Liver (tissue), 9 donors: Measurements from ENCODE around the gene CPSF4L. TPM values are rescaled to one million over a fixed set of nuclear protein-coding genes. Genes with fewer than 3 reads are reported as not detected.

Experiments
- DNase-seq: peaks from one replicate; pipeline ENCODE4 v3.0.0-alpha.2; 2017; ENCODE audit warnings: low spot score
- H3K27ac ChIP-seq, 2 donors: one replicate each; pipeline ENCODE4 v1.7.0; 2013; ENCODE audit warnings: inconsistent platforms in 2 of 2, low read length in 2 of 2, control low read depth in 1 of 2, low read depth in 1 of 2, mild to moderate bottlenecking in 1 of 2
- H3K27me3 ChIP-seq, 4 donors: one replicate each; pipeline versions ENCODE4 v1.6.1 to v1.7.0; 2013; ENCODE audit warnings: low read length in 3 of 4, inconsistent platforms in 1 of 4, mild to moderate bottlenecking in 1 of 4, moderate library complexity in 1 of 4; ENCODE audit not compliant: control insufficient read depth in 4 of 4, insufficient read depth in 4 of 4
- H3K36me3 ChIP-seq, 4 donors: one replicate each; pipeline versions ENCODE4 v1.6.1 to v1.7.0; 2013; ENCODE audit warnings: low read length in 3 of 4, mild to moderate bottlenecking in 3 of 4, low read depth in 1 of 4, moderate library complexity in 1 of 4; ENCODE audit not compliant: control insufficient read depth in 4 of 4, insufficient read depth in 3 of 4
- H3K4me1 ChIP-seq, 4 donors: one replicate each; pipeline versions ENCODE4 v1.6.1 to v1.7.0; 2013; ENCODE audit warnings: low read length in 3 of 4, mild to moderate bottlenecking in 3 of 4, moderate library complexity in 1 of 4; ENCODE audit not compliant: control insufficient read depth in 4 of 4, insufficient read depth in 4 of 4
- H3K4me3 ChIP-seq, 3 donors: one replicate each; pipeline versions ENCODE4 v1.6.1 to v1.7.0; 2013; ENCODE audit warnings: low read length in 3 of 3, control low read depth in 1 of 3, low read depth in 1 of 3, mild to moderate bottlenecking in 1 of 3
- H3K9ac ChIP-seq, 2 donors: one replicate each; pipeline ENCODE4 v1.7.0; 2013; ENCODE audit warnings: low read length in 2 of 2, mild to moderate bottlenecking in 2 of 2, moderate library complexity in 2 of 2, control low read depth in 1 of 2, low read depth in 1 of 2
- H3K9me3 ChIP-seq, 4 donors: one replicate each; pipeline versions ENCODE4 v1.6.1 to v1.7.0; 2013; ENCODE audit warnings: low read length in 3 of 4; ENCODE audit not compliant: control insufficient read depth in 4 of 4
- FOXA1 ChIP-seq: IDR thresholded peaks from 2 replicates; pipeline ENCODE4 v1.6.1; 2016; ENCODE audit warnings: antibody characterized with exemption
- FOXA2 ChIP-seq: IDR thresholded peaks from 2 replicates; pipeline ENCODE4 v1.6.1; 2016; ENCODE audit warnings: antibody characterized with exemption
- HNF4A ChIP-seq, 2 donors: conservative IDR thresholded peaks; 2 replicates each; pipeline ENCODE4 v1.6.1; 2016; ENCODE audit warnings: antibody characterized with exemption in 2 of 2, mild to moderate bottlenecking in 2 of 2
- JUND ChIP-seq, 2 donors: IDR thresholded peaks; 2 replicates each; pipeline ENCODE4 v1.6.1; 2016; ENCODE audit warnings: antibody characterized with exemption in 2 of 2
- RAD21 ChIP-seq, 2 donors: IDR thresholded peaks; 2 replicates each; pipeline ENCODE4 v1.6.1; 2016; ENCODE audit warnings: antibody characterized with exemption in 2 of 2, mild to moderate bottlenecking in 2 of 2
- RXRA ChIP-seq, 2 donors: IDR thresholded peaks; 2 replicates each; pipeline ENCODE4 v1.6.1; 2017 to 2018; ENCODE audit warnings: antibody characterized with exemption in 2 of 2, mild to moderate bottlenecking in 1 of 2
- SP1 ChIP-seq: IDR thresholded peaks from 2 replicates; pipeline ENCODE4 v1.6.1; 2018; ENCODE audit warnings: antibody characterized with exemption, mild to moderate bottlenecking
- TAF1 ChIP-seq: conservative IDR thresholded peaks from 2 replicates; pipeline ENCODE4 v1.6.1; 2016; ENCODE audit warnings: antibody characterized with exemption, mild to moderate bottlenecking
- YY1 ChIP-seq: IDR thresholded peaks from 2 replicates; pipeline ENCODE4 v1.6.1; 2016; ENCODE audit warnings: antibody characterized with exemption, mild to moderate bottlenecking
- WGBS: extraction: QIAGEN DNeasy Blood & Tissue Kit; methylation state at CpG from one replicate; pipeline ENCODE4 v1.1.7; 2013; 5-methylcytosine and 5-hydroxymethylcytosine counted together
- polyA plus RNA-seq, 2 donors: library from polyadenylated mRNA; stranded (reverse) in 1 of 2; unstranded in 1 of 2; fragments of 200-250 nt in 1 of 2; fragments of >200 nt in 1 of 2; fragmentation: Nextera tagmentation in 1 of 2; extraction: Ambion mirVana in 1 of 2; gene quantifications; one replicate each; pipeline versions ENCODE4 v1.2.1 to v1.2.3, GENCODE V29; 2013 to 2015
- total RNA-seq, 2 donors: library from RNA; depleted of rRNA; stranded (reverse); fragments of >200 nt; gene quantifications; one replicate each; pipeline ENCODE4 v1.2.3, GENCODE V29; 2014
- TF ChIP-seq, protein P1 (sequence below): IDR thresholded peaks from 2 replicates; pipeline ENCODE4 v1.6.1; 2016; ENCODE audit warnings: antibody characterized with exemption, mild to moderate bottlenecking
- TF ChIP-seq, protein P2 (sequence below): IDR thresholded peaks from 2 replicates; pipeline ENCODE4 v1.6.1; 2016; ENCODE audit warnings: antibody characterized with exemption
- TF ChIP-seq, protein P3 (sequence below): IDR thresholded peaks from 2 replicates; pipeline ENCODE4 v1.6.1; 2016; ENCODE audit warnings: antibody characterized with exemption
- TF ChIP-seq, protein P4 (sequence below): IDR thresholded peaks from 2 replicates; pipeline ENCODE4 v1.6.1; 2016; ENCODE audit warnings: antibody characterized with exemption
- donor health status: healthy.
- donor health status: healthy.
- donor health status: healthy.
- donor health status: healthy.
- donor health status: healthy.

CPSF4L gene
- total and polyA plus RNA-seq, 4 donors = not detected

DNA sequence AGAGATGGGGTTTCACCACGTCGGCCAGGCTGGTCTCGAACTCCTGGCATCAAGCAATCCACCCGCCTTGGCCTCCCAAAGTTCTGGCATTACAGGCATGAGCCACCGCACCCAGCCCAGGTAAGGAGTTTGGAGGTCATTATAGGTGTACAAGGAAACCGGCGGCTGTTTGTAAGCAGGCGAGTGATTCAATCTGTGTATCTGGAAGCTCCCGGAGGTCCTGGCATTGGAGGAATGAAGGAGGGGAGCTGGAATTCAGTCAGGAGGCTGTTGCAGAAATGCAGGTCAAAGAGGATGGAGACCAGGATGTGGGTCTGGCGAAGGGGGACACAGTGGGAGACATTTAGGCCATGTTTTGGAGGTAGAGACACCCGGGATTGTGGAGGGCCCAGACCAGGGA lies 31.4 kb upstream of the CPSF4L start:
- WGBS = 61% methylated on average over 11 of the region's 11 CpGs
- H3K27me3 ChIP-seq = no peaks in the 10 kb centered on the region
- no peaks in the 10 kb centered on the region for H3K36me3 ChIP-seq
- no peak for DNase-seq
- H3K9ac ChIP-seq = peak overlapping the region; percentile 32 to 78
- H3K9me3 ChIP-seq = no peaks in the 10 kb centered on the region
- no peak overlapping the region for H3K4me3 ChIP-seq
- peak overlapping the region; percentile 94 to 95 for H3K27ac ChIP-seq
- TF ChIP-seq, protein P1, sequence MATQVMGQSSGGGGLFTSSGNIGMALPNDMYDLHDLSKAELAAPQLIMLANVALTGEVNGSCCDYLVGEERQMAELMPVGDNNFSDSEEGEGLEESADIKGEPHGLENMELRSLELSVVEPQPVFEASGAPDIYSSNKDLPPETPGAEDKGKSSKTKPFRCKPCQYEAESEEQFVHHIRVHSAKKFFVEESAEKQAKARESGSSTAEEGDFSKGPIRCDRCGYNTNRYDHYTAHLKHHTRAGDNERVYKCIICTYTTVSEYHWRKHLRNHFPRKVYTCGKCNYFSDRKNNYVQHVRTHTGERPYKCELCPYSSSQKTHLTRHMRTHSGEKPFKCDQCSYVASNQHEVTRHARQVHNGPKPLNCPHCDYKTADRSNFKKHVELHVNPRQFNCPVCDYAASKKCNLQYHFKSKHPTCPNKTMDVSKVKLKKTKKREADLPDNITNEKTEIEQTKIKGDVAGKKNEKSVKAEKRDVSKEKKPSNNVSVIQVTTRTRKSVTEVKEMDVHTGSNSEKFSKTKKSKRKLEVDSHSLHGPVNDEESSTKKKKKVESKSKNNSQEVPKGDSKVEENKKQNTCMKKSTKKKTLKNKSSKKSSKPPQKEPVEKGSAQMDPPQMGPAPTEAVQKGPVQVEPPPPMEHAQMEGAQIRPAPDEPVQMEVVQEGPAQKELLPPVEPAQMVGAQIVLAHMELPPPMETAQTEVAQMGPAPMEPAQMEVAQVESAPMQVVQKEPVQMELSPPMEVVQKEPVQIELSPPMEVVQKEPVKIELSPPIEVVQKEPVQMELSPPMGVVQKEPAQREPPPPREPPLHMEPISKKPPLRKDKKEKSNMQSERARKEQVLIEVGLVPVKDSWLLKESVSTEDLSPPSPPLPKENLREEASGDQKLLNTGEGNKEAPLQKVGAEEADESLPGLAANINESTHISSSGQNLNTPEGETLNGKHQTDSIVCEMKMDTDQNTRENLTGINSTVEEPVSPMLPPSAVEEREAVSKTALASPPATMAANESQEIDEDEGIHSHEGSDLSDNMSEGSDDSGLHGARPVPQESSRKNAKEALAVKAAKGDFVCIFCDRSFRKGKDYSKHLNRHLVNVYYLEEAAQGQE = no peak
- H3K4me1 ChIP-seq = peaks cover 36 to 66% (median 54%) of the 10 kb centered on the region in 4 donors

DNA sequence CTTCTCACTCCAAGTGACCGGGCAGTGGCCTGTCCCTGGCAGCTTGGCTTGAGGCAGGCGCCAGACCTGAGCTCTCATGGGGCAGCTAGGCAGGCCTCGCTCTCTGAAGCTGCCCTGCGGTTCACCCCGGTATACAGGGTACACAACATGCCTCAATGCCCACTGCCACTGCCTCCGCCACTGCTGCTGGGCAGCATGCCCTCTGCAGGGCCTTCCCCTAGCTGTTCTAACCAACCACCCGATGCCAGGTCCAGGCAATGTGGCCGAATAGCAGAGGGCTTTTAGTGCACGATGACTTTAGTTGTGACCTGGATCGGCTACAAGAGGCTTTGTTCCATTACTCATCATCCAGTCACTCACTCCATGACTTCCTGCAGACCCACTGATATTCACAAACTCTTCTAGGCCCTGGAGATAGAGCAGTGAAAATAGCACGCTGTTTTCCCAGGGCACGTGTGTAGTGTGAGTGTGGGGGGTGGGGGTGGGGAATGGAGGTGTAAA lies 30.4 kb upstream of the CPSF4L start:
- no peaks in the 10 kb centered on the region for H3K36me3 ChIP-seq
- H3K27me3 ChIP-seq = no peaks in the 10 kb centered on the region
- peak overlapping the region in 1 of 2 donors; percentile 1 for H3K9ac ChIP-seq
- H3K9me3 ChIP-seq = no peaks in the 10 kb centered on the region
- H3K27ac ChIP-seq = peak overlapping the region; percentile 94 to 95
- H3K4me3 ChIP-seq = no peak overlapping the region
- WGBS = 30% methylated on average over 12 of the region's 12 CpGs
- no peak for DNase-seq
- H3K4me1 ChIP-seq = peaks cover 43 to 74% (median 58%) of the 10 kb centered on the region in 4 donors
- peak; percentile 65 for TF ChIP-seq FOXA2
- TF ChIP-seq, protein P2, sequence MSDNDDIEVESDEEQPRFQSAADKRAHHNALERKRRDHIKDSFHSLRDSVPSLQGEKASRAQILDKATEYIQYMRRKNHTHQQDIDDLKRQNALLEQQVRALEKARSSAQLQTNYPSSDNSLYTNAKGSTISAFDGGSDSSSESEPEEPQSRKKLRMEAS = peak; percentile 58
- TF ChIP-seq RXRA (IDR thresholded peaks at IDR 0.05) = peak; percentile 85 to 87
- TF ChIP-seq HNF4A (conservative IDR thresholded peaks at IDR 0.05) = peak; percentile 55 to 69
- TF ChIP-seq JUND (IDR thresholded peaks at IDR 0.05) = peak in 1 of 2 donors; percentile 42
- TF ChIP-seq, protein P3, sequence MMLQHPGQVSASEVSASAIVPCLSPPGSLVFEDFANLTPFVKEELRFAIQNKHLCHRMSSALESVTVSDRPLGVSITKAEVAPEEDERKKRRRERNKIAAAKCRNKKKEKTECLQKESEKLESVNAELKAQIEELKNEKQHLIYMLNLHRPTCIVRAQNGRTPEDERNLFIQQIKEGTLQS = no peak
- TF ChIP-seq, protein P1 = peak; percentile 55
- peak; percentile 44 for TF ChIP-seq FOXA1
- TF ChIP-seq, protein P4, sequence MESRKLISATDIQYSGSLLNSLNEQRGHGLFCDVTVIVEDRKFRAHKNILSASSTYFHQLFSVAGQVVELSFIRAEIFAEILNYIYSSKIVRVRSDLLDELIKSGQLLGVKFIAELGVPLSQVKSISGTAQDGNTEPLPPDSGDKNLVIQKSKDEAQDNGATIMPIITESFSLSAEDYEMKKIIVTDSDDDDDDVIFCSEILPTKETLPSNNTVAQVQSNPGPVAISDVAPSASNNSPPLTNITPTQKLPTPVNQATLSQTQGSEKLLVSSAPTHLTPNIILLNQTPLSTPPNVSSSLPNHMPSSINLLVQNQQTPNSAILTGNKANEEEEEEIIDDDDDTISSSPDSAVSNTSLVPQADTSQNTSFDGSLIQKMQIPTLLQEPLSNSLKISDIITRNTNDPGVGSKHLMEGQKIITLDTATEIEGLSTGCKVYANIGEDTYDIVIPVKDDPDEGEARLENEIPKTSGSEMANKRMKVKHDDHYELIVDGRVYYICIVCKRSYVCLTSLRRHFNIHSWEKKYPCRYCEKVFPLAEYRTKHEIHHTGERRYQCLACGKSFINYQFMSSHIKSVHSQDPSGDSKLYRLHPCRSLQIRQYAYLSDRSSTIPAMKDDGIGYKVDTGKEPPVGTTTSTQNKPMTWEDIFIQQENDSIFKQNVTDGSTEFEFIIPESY = no peak
- peak; percentile 71 for TF ChIP-seq SP1
- peak; percentile 44 for TF ChIP-seq YY1
- peak; percentile 24 to 43 for TF ChIP-seq RAD21 (IDR thresholded peaks at IDR 0.05)
- no peak for TF ChIP-seq TAF1
